OCI-LY1 (cell line): ENCODE data around the gene BTBD7.

Experiments used
- H2AFZ ChIP-seq: fragments of 200-600 bp; sonication (generic), shearing (Covaris generic); 2 replicates; pipeline ENCODE4 v1.6.0; 2014; ENCODE audit warnings: antibody characterized with exemption, mild to moderate bottlenecking, low read length
- H3F3A ChIP-seq: fragments of 200-600 bp; sonication (generic), shearing (Covaris generic); 2 replicates; pipeline ENCODE4 v1.6.0; 2014; ENCODE audit warnings: mild to moderate bottlenecking, antibody characterized with exemption, low read length, moderate library complexity; ENCODE audit not compliant: insufficient read depth
- H3K27ac ChIP-seq: fragments of 200-600 bp; sonication (generic); 2 replicates; pipeline ENCODE4 v1.5.1; 2014; ENCODE audit warnings: low read length, mixed run types, mild to moderate bottlenecking, low read depth; ENCODE audit not compliant: poor library complexity, severe bottlenecking
- H3K27me3 ChIP-seq: fragments of 200-600 bp; sonication (generic); 2 replicates; pipeline ENCODE4 v1.6.0; 2014; ENCODE audit warnings: antibody characterized with exemption, mild to moderate bottlenecking, low read length, moderate library complexity; ENCODE audit not compliant: insufficient read depth
- H3K36me3 ChIP-seq: fragments of 200-600 bp; sonication (generic); 2 replicates; pipeline ENCODE4 v1.6.1; 2014; ENCODE audit warnings: mild to moderate bottlenecking, antibody characterized with exemption, low read length, moderate library complexity, mixed read lengths; ENCODE audit not compliant: insufficient read depth
- H3K4me1 ChIP-seq: fragments of 200-600 bp; sonication (generic); 2 replicates; pipeline ENCODE4 v1.5.1; 2014; ENCODE audit warnings: mild to moderate bottlenecking, low read length, moderate library complexity; ENCODE audit not compliant: insufficient read depth, severe bottlenecking
- H3K4me2 ChIP-seq: fragments of 200-600 bp; sonication (generic), shearing (Covaris generic); 2 replicates; pipeline ENCODE4 v1.6.1; 2014; ENCODE audit warnings: low read length
- H3K4me3 ChIP-seq: fragments of 200-600 bp; sonication (generic); 2 replicates; pipeline ENCODE4 v1.5.1; 2014; ENCODE audit warnings: low read length, low read depth, mild to moderate bottlenecking, mixed read lengths; ENCODE audit not compliant: poor library complexity, severe bottlenecking
- H3K79me2 ChIP-seq: fragments of 200-600 bp; shearing (Covaris generic); 2 replicates; pipeline ENCODE4 v1.6.1; 2016; ENCODE audit warnings: mixed run types, low read length, mixed read lengths; ENCODE audit not compliant: insufficient read depth
- H3K9ac ChIP-seq: fragments of 200-600 bp; sonication (generic), shearing (Covaris generic); 2 replicates; pipeline ENCODE4 v1.6.1; 2014; ENCODE audit warnings: mild to moderate bottlenecking, low read length, mixed read lengths
- H3K9me2 ChIP-seq: fragments of 200-600 bp; sonication (generic), shearing (Covaris generic); 2 replicates; pipeline ENCODE4 v1.6.1; 2014; ENCODE audit warnings: low read depth, mild to moderate bottlenecking, low read length, mixed read lengths
- H3K9me3 ChIP-seq: fragments of 200-600 bp; shearing (Covaris generic); 2 replicates; pipeline ENCODE4 v1.6.1; 2014; ENCODE audit warnings: low read length, mixed read lengths
- H4K20me1 ChIP-seq: fragments of 200-600 bp; sonication (generic), shearing (Covaris generic); 2 replicates; pipeline ENCODE4 v1.6.0; 2016; ENCODE audit warnings: mild to moderate bottlenecking, low read length; ENCODE audit not compliant: insufficient read depth
- EZH2 ChIP-seq: fragments of 200-600 bp; sonication (generic), shearing (Covaris generic); IDR thresholded peaks from 2 replicates; pipeline ENCODE4 v1.8.0; 2017; ENCODE audit warnings: borderline replicate concordance, mixed run types, mild to moderate bottlenecking, antibody characterized with exemption, low read length, moderate library complexity, mixed read lengths
- TF ChIP-seq, protein P1 (sequence below): fragments of 200-600 bp; sonication (generic), shearing (Covaris generic); IDR thresholded peaks from 2 replicates; pipeline ENCODE4 v1.5.1; 2017; ENCODE audit warnings: mild to moderate bottlenecking, antibody characterized with exemption, low read length, moderate library complexity, mixed read lengths

The BTBD7 gene

DNA sequence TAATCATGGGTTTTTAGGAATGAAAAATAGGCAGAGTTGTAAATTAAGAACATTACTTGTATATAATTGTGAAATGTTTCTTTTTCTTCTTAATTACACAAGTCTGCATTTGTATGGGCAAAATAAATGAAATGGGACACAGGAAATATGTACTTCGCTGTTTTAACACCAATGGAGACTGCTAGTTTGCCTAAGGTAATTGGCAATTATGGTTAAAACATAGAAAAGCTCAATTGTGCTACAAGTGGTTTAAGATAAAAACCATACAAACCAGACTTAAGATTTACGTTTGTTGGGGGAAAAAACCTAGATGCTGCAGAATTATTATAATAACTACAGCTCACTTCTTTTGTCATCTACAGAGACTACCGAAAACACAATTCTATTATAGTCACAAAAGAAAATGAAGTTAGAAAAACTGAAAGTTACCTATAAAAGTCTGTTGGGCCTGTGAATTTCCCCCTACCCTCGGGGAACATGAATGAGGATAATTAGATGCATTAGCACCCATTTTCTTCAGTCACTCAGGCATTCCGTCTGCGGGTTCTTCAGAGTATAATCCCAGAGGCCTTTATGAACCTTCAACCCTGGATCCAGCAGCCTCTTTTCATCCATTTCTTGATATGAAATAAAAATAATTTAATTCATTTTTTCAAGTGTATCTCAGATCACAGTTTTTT lies 37.2 kb downstream of the BTBD7 start:
- Histone ChIP-seq H3K4me2 (no peak overlapping the region), H4K20me1 (no peaks in the 10 kb centered on the region), H3K36me3 (peaks cover 21% of the 10 kb centered on the region), H3K9ac (no peak overlapping the region), H3F3A (no peaks in the 10 kb centered on the region), H2AFZ (no peak overlapping the region), H3K9me2 (no peaks in the 10 kb centered on the region), H3K27ac (no peak overlapping the region), H3K27me3 (no peaks in the 10 kb centered on the region), H3K4me3 (no peak overlapping the region), H3K79me2 (peaks cover 8% of the 10 kb centered on the region), H3K9me3 (no peaks in the 10 kb centered on the region), H3K4me1 (no peaks in the 10 kb centered on the region)
- TF ChIP-seq EZH2: no peak
- TF ChIP-seq, protein P1, sequence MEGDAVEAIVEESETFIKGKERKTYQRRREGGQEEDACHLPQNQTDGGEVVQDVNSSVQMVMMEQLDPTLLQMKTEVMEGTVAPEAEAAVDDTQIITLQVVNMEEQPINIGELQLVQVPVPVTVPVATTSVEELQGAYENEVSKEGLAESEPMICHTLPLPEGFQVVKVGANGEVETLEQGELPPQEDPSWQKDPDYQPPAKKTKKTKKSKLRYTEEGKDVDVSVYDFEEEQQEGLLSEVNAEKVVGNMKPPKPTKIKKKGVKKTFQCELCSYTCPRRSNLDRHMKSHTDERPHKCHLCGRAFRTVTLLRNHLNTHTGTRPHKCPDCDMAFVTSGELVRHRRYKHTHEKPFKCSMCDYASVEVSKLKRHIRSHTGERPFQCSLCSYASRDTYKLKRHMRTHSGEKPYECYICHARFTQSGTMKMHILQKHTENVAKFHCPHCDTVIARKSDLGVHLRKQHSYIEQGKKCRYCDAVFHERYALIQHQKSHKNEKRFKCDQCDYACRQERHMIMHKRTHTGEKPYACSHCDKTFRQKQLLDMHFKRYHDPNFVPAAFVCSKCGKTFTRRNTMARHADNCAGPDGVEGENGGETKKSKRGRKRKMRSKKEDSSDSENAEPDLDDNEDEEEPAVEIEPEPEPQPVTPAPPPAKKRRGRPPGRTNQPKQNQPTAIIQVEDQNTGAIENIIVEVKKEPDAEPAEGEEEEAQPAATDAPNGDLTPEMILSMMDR: no peak

DNA sequence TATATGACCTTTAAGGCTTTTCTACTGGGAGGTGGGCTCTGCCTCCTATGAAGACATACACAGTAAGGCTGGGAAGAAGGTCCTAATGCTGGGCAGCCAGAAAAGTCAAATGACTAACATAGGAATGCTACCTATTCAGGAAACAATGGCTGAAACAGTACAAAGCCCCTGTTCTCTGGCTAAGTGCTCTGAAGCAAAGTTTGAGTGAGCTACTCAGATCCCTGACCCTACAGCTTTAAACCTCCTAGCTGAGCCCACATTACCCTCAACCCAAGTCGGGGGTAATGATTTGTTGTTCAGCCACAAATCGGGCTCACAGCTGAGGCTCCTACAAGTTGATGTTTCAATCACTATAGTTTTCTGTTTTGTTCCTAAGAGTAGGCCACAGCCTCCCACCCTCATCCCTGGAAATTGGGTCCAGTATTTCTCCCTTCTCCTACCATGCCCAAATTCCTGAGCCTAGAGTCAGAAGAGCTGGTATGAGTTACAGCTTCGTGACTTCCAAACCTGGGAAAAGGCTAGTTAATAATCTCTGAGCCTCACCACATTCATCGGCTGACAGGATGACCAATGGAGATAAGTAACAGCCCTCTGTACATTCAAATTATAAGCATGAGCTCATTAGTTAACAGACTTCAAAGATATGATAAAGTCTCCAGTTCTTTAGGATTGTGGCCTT lies 46.5 kb downstream of the BTBD7 start:
- Histone ChIP-seq H3F3A (no peaks in the 10 kb centered on the region), H3K9me2 (no peaks in the 10 kb centered on the region), H3K36me3 (0 out of 2 replicates have a peak, but pooled peaks cover 9% of the 10 kb centered on the region)

DNA sequence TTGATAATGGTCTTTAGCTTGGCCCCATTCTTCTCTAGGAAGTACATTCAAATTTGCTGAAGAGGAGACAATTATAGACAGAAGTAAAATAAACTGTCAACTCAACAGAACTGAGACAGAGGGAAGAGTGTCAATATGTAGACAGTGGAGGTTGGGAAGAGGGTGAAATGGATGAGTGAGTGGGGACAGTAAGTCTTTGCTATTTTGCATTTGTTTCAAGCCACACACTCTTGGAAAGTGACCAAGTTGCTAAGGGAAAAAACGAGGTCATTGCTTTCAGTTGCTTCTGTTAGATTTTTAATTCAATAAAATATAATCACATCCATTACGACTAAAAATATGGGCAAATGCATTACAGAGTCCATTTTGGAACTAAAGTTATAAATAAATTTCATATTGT lies 47.8 kb downstream of the BTBD7 start:
- Histone ChIP-seq H3K4me1 (peaks cover 7% of the 10 kb centered on the region), H3K36me3 (0 out of 2 replicates have a peak, but pooled peaks cover 9% of the 10 kb centered on the region), H3K9me2 (no peaks in the 10 kb centered on the region), H3K4me2 (no peak overlapping the region), H3K4me3 (no peak overlapping the region), H3K27ac (no peak overlapping the region), H3K27me3 (no peaks in the 10 kb centered on the region), H3K79me2 (no peaks in the 10 kb centered on the region), H3K9ac (no peak overlapping the region), H3K9me3 (no peaks in the 10 kb centered on the region), H2AFZ (no peak overlapping the region), H3F3A (no peaks in the 10 kb centered on the region), H4K20me1 (no peaks in the 10 kb centered on the region)
- no peak for TF ChIP-seq EZH2
- TF ChIP-seq, protein P1: no peak

More for the DNA sequence above, 46.5 kb downstream of the BTBD7 start:
- H2AFZ ChIP-seq: no peak overlapping the region
- H3K79me2 ChIP-seq: no peaks in the 10 kb centered on the region
- no peak overlapping the region for H3K4me3 ChIP-seq
- no peak overlapping the region for H3K4me2 ChIP-seq
- TF ChIP-seq EZH2: no peak
- TF ChIP-seq, protein P1: no peak
- H3K27me3 ChIP-seq: no peaks in the 10 kb centered on the region
- H3K27ac ChIP-seq: no peak overlapping the region
- H3K9me3 ChIP-seq: no peaks in the 10 kb centered on the region
- H3K4me1 ChIP-seq: peaks cover 7% of the 10 kb centered on the region
- no peak overlapping the region for H3K9ac ChIP-seq
- H4K20me1 ChIP-seq: no peaks in the 10 kb centered on the region
